ENCODE measurements around the gene CDK6. TPM values are rescaled to one million over a fixed set of nuclear protein-coding genes. Genes with fewer than 3 reads are reported as not detected.

Gene CDK6
- total and polyA plus RNA-seq, 4 donors: 3.3 to 35.0 (median 12.0) TPM

- no peak for DNase-seq (ENCODE audit: low spot score)
- Histone ChIP-seq H3K27ac (ENCODE audit: low read depth in 1 of 2, low read length in 2 of 2) (no peak overlapping the region), H3K9me3 (ENCODE audit: control insufficient read depth in 4 of 4, low read length in 3 of 4) (no peaks in the 10 kb centered on the region), H3K36me3 (ENCODE audit: control insufficient read depth in 4 of 4, insufficient read depth in 3 of 4, low read depth in 1 of 4, low read length in 3 of 4) (no peaks in the 10 kb centered on the region), H3K4me1 (ENCODE audit: control insufficient read depth in 4 of 4, insufficient read depth in 4 of 4, low read length in 3 of 4) (peaks cover 2 to 9% (median 7%) of the 10 kb centered on the region in 4 donors), H3K9ac (ENCODE audit: low read depth in 1 of 2, low read length in 2 of 2) (no peak overlapping the region), H3K27me3 (ENCODE audit: control insufficient read depth in 4 of 4, insufficient read depth in 4 of 4, low read length in 3 of 4) (no peaks in the 10 kb centered on the region), H3K4me3 (ENCODE audit: low read depth in 1 of 3, low read length in 3 of 3) (no peak overlapping the region)
- TF ChIP-seq GABPA (IDR thresholded peaks at IDR 0.05 in 1 of 2, conservative IDR thresholded peaks at IDR 0.05 in 1 of 2) (no peak), HNF4A (conservative IDR thresholded peaks at IDR 0.05) (no peak), SP1 (IDR thresholded peaks at IDR 0.05) (peak; percentile 4), JUND (IDR thresholded peaks at IDR 0.05) (peak in 1 of 2 donors; percentile 34)
Measured at GRCh38 chr7:92749327-92749755, 87.0 kb downstream of the CDK6 start.

- Histone ChIP-seq H3K4me3 (ENCODE audit: low read depth in 1 of 3, low read length in 3 of 3) (no peak overlapping the region), H3K9me3 (ENCODE audit: control insufficient read depth in 4 of 4, low read length in 3 of 4) (no peaks in the 10 kb centered on the region), H3K4me1 (ENCODE audit: control insufficient read depth in 4 of 4, insufficient read depth in 4 of 4, low read length in 3 of 4) (peaks cover 2 to 9% (median 7%) of the 10 kb centered on the region in 4 donors), H3K27me3 (ENCODE audit: control insufficient read depth in 4 of 4, insufficient read depth in 4 of 4, low read length in 3 of 4) (no peaks in the 10 kb centered on the region), H3K27ac (ENCODE audit: low read depth in 1 of 2, low read length in 2 of 2) (no peak overlapping the region), H3K9ac (ENCODE audit: low read depth in 1 of 2, low read length in 2 of 2) (no peak overlapping the region), H3K36me3 (ENCODE audit: control insufficient read depth in 4 of 4, insufficient read depth in 3 of 4, low read depth in 1 of 4, low read length in 3 of 4) (no peaks in the 10 kb centered on the region)
- TF ChIP-seq GABPA (IDR thresholded peaks at IDR 0.05 in 1 of 2, conservative IDR thresholded peaks at IDR 0.05 in 1 of 2) (no peak), HNF4G (IDR thresholded peaks at IDR 0.05) (no peak), SP1 (IDR thresholded peaks at IDR 0.05) (no peak), HNF4A (conservative IDR thresholded peaks at IDR 0.05) (no peak), YY1 (IDR thresholded peaks at IDR 0.05) (no peak), NR2F2 (IDR thresholded peaks at IDR 0.05) (no peak), TAF1 (conservative IDR thresholded peaks at IDR 0.05) (no peak), MAX (IDR thresholded peaks at IDR 0.05) (no peak), RXRA (IDR thresholded peaks at IDR 0.05) (no peak), REST (IDR thresholded peaks at IDR 0.05) (no peak), FOXA1 (IDR thresholded peaks at IDR 0.05) (no peak), JUND (IDR thresholded peaks at IDR 0.05) (no peak), FOXA2 (IDR thresholded peaks at IDR 0.05) (no peak), EGR1 (IDR thresholded peaks at IDR 0.05; ENCODE audit: low read depth in 2 of 2) (no peak), RAD21 (IDR thresholded peaks at IDR 0.05) (no peak), ATF3 (IDR thresholded peaks at IDR 0.05) (no peak), CTCF (IDR thresholded peaks at IDR 0.05; ENCODE audit: low read depth, low read length, missing input control) (no peak), ZBTB33 (IDR thresholded peaks at IDR 0.05) (no peak)
- DNase-seq (ENCODE audit: low spot score): no peak
Measured at GRCh38 chr7:92748495-92748894, 87.9 kb downstream of the CDK6 start.

Data from liver (tissue), 9 donors.